IMR-90 (cell line): ENCODE results near the gene BPIFB1. TPM values are rescaled to one million over a fixed set of nuclear protein-coding genes. Genes with fewer than 3 reads are reported as not detected.

Experiments used
- ATAC-seq: fragments of 200-7000 bp; cut with Tn5 transposase; 2 replicates; pipeline ENCODE4 v1.9.1; 2020; ENCODE audit warnings: low read depth, mild to moderate bottlenecking, moderate library complexity
- BruUV-seq: library from RNA; stranded (reverse); fragments of 400-500 nt; replicated peaks from 2 replicates; lab custom pipeline; 2021; lab: Mats Ljungman, UMichigan
- CTCF ChIA-PET: fragments of 300-600 bp; formaldehyde crosslinking; extraction: SDS; loops from one replicate; lab custom pipeline; 2021; ENCODE audit warnings: antibody characterized with exemption; lab: Yijun Ruan, JAX
- POLR2A ChIA-PET: fragments of 300-600 bp; sonication (Branson Sonifier 250); formaldehyde crosslinking; loops from one replicate; lab custom pipeline; 2022; ENCODE audit warnings: antibody characterized with exemption; ENCODE audit not compliant: unreplicated experiment; lab: Charles Lee
- DNase-seq: peaks from one replicate; pipeline ENCODE4 v3.0.0; 2013
- H2AFZ ChIP-seq: replicated peaks from 2 replicates; pipeline ENCODE3; 2013; ENCODE audit warnings: low read length, mild to moderate bottlenecking; ENCODE audit not compliant: poor library complexity
- H2AK5ac ChIP-seq: 2 replicates; pipeline ENCODE4 v1.6.1; 2013; ENCODE audit warnings: low read depth, low read length, inconsistent platforms
- H2AK9ac ChIP-seq: replicated peaks from 2 replicates; pipeline ENCODE3; 2013; ENCODE audit warnings: mild to moderate bottlenecking, low read depth, low read length, moderate library complexity; ENCODE audit not compliant: poor library complexity
- H2BK120ac ChIP-seq: 2 replicates; pipeline ENCODE4 v1.6.1; 2013; ENCODE audit warnings: low read depth, low read length, inconsistent platforms
- H2BK15ac ChIP-seq: 3 replicates; pipeline ENCODE4 v1.6.1; 2013; ENCODE audit warnings: low read depth, low read length, inconsistent platforms
- H2BK20ac ChIP-seq: 2 replicates; pipeline ENCODE4 v1.6.1; 2013; ENCODE audit warnings: low read depth, mild to moderate bottlenecking, inconsistent platforms, low read length, moderate library complexity
- H2BK5ac ChIP-seq: 2 replicates; pipeline ENCODE4 v1.6.1; 2013; ENCODE audit warnings: mild to moderate bottlenecking, low read depth, low read length, inconsistent platforms; ENCODE audit not compliant: poor library complexity, severe bottlenecking
- H3K14ac ChIP-seq: replicated peaks from 2 replicates; pipeline ENCODE4 v1.6.1; 2013; ENCODE audit warnings: low read depth, low read length, inconsistent platforms
- H3K18ac ChIP-seq: 2 replicates; pipeline ENCODE4 v1.6.1; 2013; ENCODE audit warnings: low read depth, low read length, control low read depth
- H3K23ac ChIP-seq: 2 replicates; pipeline ENCODE4 v1.6.1; 2013; ENCODE audit warnings: low read depth, low read length, inconsistent platforms
- H3K27ac ChIP-seq: 2 replicates; pipeline ENCODE4 v1.5.1; 2013; ENCODE audit warnings: mild to moderate bottlenecking, control low read depth, low read length; ENCODE audit not compliant: insufficient read depth
- H3K27me3 ChIP-seq: 2 replicates; pipeline ENCODE4 v1.6.1; 2013; ENCODE audit warnings: low read length; ENCODE audit not compliant: control insufficient read depth, insufficient read depth
- H3K36me3 ChIP-seq: 2 replicates; pipeline ENCODE4 v1.6.1; 2013; ENCODE audit warnings: low read length, mixed read lengths; ENCODE audit not compliant: control insufficient read depth, insufficient read depth
- H3K4ac ChIP-seq: 2 replicates; pipeline ENCODE4 v1.6.1; 2013; ENCODE audit warnings: low read depth, low read length, inconsistent platforms
- H3K4me1 ChIP-seq: 2 replicates; pipeline ENCODE4 v1.6.1; 2013; ENCODE audit warnings: low read length, mixed read lengths; ENCODE audit not compliant: control insufficient read depth, insufficient read depth
- H3K4me2 ChIP-seq: 2 replicates; pipeline ENCODE4 v1.6.1; 2013; ENCODE audit warnings: low read depth, mild to moderate bottlenecking, control low read depth, low read length, moderate library complexity
- H3K4me3 ChIP-seq: 2 replicates; pipeline ENCODE4 v1.5.1; 2013; ENCODE audit warnings: low read depth, mild to moderate bottlenecking, control low read depth, low read length, moderate library complexity; ENCODE audit not compliant: insufficient read depth
- H3K56ac ChIP-seq: 2 replicates; pipeline ENCODE4 v1.6.1; 2013; ENCODE audit warnings: low read length, inconsistent platforms; ENCODE audit not compliant: insufficient read depth; ENCODE audit errors: extremely low read depth
- H3K79me1 ChIP-seq, 2 experiments: 2 replicates each; pipeline ENCODE4 v1.6.1; 2013; ENCODE audit warnings: low read length in 2 of 2, inconsistent platforms in 1 of 2, low read depth in 1 of 2
- H3K9ac ChIP-seq: 2 replicates; pipeline ENCODE4 v1.6.1; 2013; ENCODE audit warnings: low read depth, low read length, control low read depth
- H3K9me1 ChIP-seq: 2 replicates; pipeline ENCODE4 v1.6.1; 2013; ENCODE audit warnings: low read length, inconsistent platforms; ENCODE audit not compliant: insufficient read depth
- H3K9me3 ChIP-seq: 2 replicates; pipeline ENCODE4 v1.6.1; 2013; ENCODE audit warnings: low read length; ENCODE audit not compliant: control insufficient read depth, insufficient read depth
- H4K20me1 ChIP-seq: 2 replicates; pipeline ENCODE4 v1.6.1; 2013; ENCODE audit warnings: low read length, inconsistent platforms; ENCODE audit not compliant: insufficient read depth
- H4K5ac ChIP-seq: 2 replicates; pipeline ENCODE4 v1.6.1; 2013; ENCODE audit warnings: mild to moderate bottlenecking, low read depth, low read length, control low read depth
- H4K8ac ChIP-seq, 2 experiments: 2 replicates each; pipeline ENCODE4 v1.6.1; 2013; ENCODE audit warnings: low read depth in 2 of 2, low read length in 2 of 2, control low read depth in 1 of 2, inconsistent platforms in 1 of 2
- H4K91ac ChIP-seq: 2 replicates; pipeline ENCODE4 v1.6.1; 2013; ENCODE audit warnings: low read depth, low read length, inconsistent platforms; ENCODE audit not compliant: insufficient read depth
- BHLHE40 ChIP-seq: fragments of 150-350 bp; IDR thresholded peaks from 2 replicates; pipeline ENCODE4 v1.6.1; 2016; ENCODE audit warnings: mild to moderate bottlenecking, low read depth, low read length
- CEBPB ChIP-seq: IDR thresholded peaks from 2 replicates; pipeline ENCODE4 v1.6.1; 2012; ENCODE audit warnings: low read depth, low read length, improper control_type of control experiment
- CTCF ChIP-seq: conservative IDR thresholded peaks from 2 replicates; pipeline ENCODE4 v1.5.1; 2012; ENCODE audit warnings: mild to moderate bottlenecking, low read depth, low read length, improper control_type of control experiment
- ELK1 ChIP-seq: fragments of 150-350 bp; IDR thresholded peaks from 2 replicates; pipeline ENCODE4 v1.6.1; 2016; ENCODE audit warnings: low read depth, mild to moderate bottlenecking, low read length, moderate library complexity, borderline replicate concordance
- FOS ChIP-seq: fragments of 150-350 bp; IDR thresholded peaks from 2 replicates; pipeline ENCODE4 v1.6.1; 2016; ENCODE audit warnings: low read depth, low read length
- MAFK ChIP-seq: IDR thresholded peaks from 2 replicates; pipeline ENCODE4 v1.6.1; 2012; ENCODE audit warnings: low read depth, low read length, improper control_type of control experiment
- MAZ ChIP-seq: IDR thresholded peaks from 2 replicates; pipeline ENCODE4 v1.6.1; 2012; ENCODE audit warnings: low read depth, mild to moderate bottlenecking, low read length, improper control_type of control experiment, moderate library complexity, borderline replicate concordance
- MXI1 ChIP-seq: IDR thresholded peaks from 2 replicates; pipeline ENCODE4 v1.6.1; 2012; ENCODE audit warnings: low read depth, mild to moderate bottlenecking, low read length, moderate library complexity, borderline replicate concordance
- NFE2L2 ChIP-seq: fragments of 150-350 bp; IDR thresholded peaks from 2 replicates; pipeline ENCODE4 v1.6.1; 2016; ENCODE audit warnings: low read depth, mild to moderate bottlenecking, low read length
- POLR2A ChIP-seq: IDR thresholded peaks from 2 replicates; pipeline ENCODE4 v1.6.1; 2012; ENCODE audit warnings: mild to moderate bottlenecking, low read depth, low read length
- RAD21 ChIP-seq: IDR thresholded peaks from 2 replicates; pipeline ENCODE4 v1.6.1; 2012; ENCODE audit warnings: low read length, improper control_type of control experiment
- RCOR1 ChIP-seq: IDR thresholded peaks from 2 replicates; pipeline ENCODE4 v1.6.1; 2012; ENCODE audit warnings: mild to moderate bottlenecking, low read length, improper control_type of control experiment; ENCODE audit not compliant: insufficient replicate concordance
- RFX5 ChIP-seq: IDR thresholded peaks from 2 replicates; pipeline ENCODE4 v1.8.0; 2012; ENCODE audit warnings: low read depth, mild to moderate bottlenecking, low read length, moderate library complexity
- SMC3 ChIP-seq: fragments of 150-350 bp; IDR thresholded peaks from 2 replicates; pipeline ENCODE4 v1.6.1; 2016; ENCODE audit warnings: low read depth, mild to moderate bottlenecking, antibody characterized with exemption, low read length, moderate library complexity
- USF2 ChIP-seq: fragments of 150-350 bp; IDR thresholded peaks from 2 replicates; pipeline ENCODE4 v1.6.1; 2017; ENCODE audit warnings: mild to moderate bottlenecking, antibody characterized with exemption, low read length, low read depth
- WGBS, 2 experiments: methylation state at CpG; one replicate each; pipeline versions ENCODE4 v1.1.5 to v1.1.7; 2013; ENCODE audit warnings: missing lambda C conversion rate in 2 of 2; ENCODE audit not compliant: insufficient read length in 1 of 2; ENCODE audit errors: extremely low coverage in 2 of 2; 5-methylcytosine and 5-hydroxymethylcytosine counted together
- dilution Hi-C: fragments of 300-500 bp; cut with HindIII; formaldehyde crosslinking; loops from one replicate; pipeline ENCODE4 v1.14.3; 2018; ENCODE audit warnings: low sequenced_read_pairs; ENCODE audit not compliant: unreplicated experiment
- in situ Hi-C: fragments of 300-500 bp; cut with MboI; formaldehyde crosslinking; loops from 3 replicates; pipeline ENCODE4 v1.14.3; 2019; ENCODE audit warnings: low sequenced_read_pairs, inconsistent platforms, mixed read lengths
- intact Hi-C: fragments of 100-400 bp; cut with micrococcal nuclease; formaldehyde crosslinking; loops from 2 replicates; pipeline ENCODE4 v1.10.0; 2022
- polyA plus RNA-seq, 3 experiments: library from polyadenylated mRNA; depleted of rRNA; stranded (reverse); fragments of >200 nt; gene quantifications; 2 replicates each; pipeline ENCODE4 v1.2.3, GENCODE V29; 2012; ENCODE audit warnings: low replicate concordance in 1 of 3
- total RNA-seq: library from RNA; depleted of rRNA; stranded (reverse); fragments of >200 nt; gene quantifications from 2 replicates; pipeline ENCODE4 v1.2.3, GENCODE V29; 2012

The BPIFB1 gene
- total and polyA plus RNA-seq, 2 of the 4 experiments (the other 2 are of a cell fraction), result not detected

GRCh38 chr20:33284937-33285336 is 1.9 kb downstream of the BPIFB1 start:
- H3K56ac ChIP-seq, result no peak overlapping the region
- H3K27me3 ChIP-seq, result peaks cover 34% of the 10 kb centered on the region
- CTCF ChIA-PET, result no interaction called here
- H2BK5ac ChIP-seq, result no peak overlapping the region
- H2AK5ac ChIP-seq, result no peak overlapping the region
- no peak overlapping the region for H3K4ac ChIP-seq
- H3K14ac ChIP-seq, result no peak overlapping the region
- in situ Hi-C loops (no loop called here), dilution Hi-C loops (no loop called here), intact Hi-C loops (no loop called here)
- no peak overlapping the region for H4K91ac ChIP-seq
- H3K79me1 ChIP-seq, result no peaks in the 10 kb centered on the region
- H2BK15ac ChIP-seq, result no peak overlapping the region
- no peaks in the 10 kb centered on the region for H3K9me1 ChIP-seq
- H2BK120ac ChIP-seq, result no peak overlapping the region
- no peak overlapping the region for H3K9ac ChIP-seq
- no peak overlapping the region for H3K18ac ChIP-seq
- TF ChIP-seq BHLHE40 (no peak), MAZ (no peak), CTCF (no peak), NFE2L2 (no peak), POLR2A (no peak), ELK1 (no peak), FOS (no peak), RCOR1 (no peak), USF2 (no peak), RFX5 (no peak), CEBPB (no peak), SMC3 (no peak), MXI1 (no peak), RAD21 (no peak), MAFK (no peak)
- H4K8ac ChIP-seq, result no peak overlapping the region
- no peak overlapping the region for H3K27ac ChIP-seq
- H2AFZ ChIP-seq, result no peak overlapping the region
- no peak overlapping the region for H2BK20ac ChIP-seq
- no peaks in the 10 kb centered on the region for H3K9me3 ChIP-seq
- no peaks in the 10 kb centered on the region for H3K36me3 ChIP-seq
- H4K20me1 ChIP-seq, result no peaks in the 10 kb centered on the region
- DNase-seq (no peak), ATAC-seq (no peak)
- H4K5ac ChIP-seq, result no peak overlapping the region
- POLR2A ChIA-PET, result no interaction called here
- no peaks in the 10 kb centered on the region for H3K4me1 ChIP-seq
- no peak overlapping the region for H3K4me3 ChIP-seq
- H2AK9ac ChIP-seq, result no peak overlapping the region
- H3K4me2 ChIP-seq, result no peak overlapping the region
- 39% methylated on average over 2 of the region's 2 CpGs; no CpG with 5 or more reads in 1 of the 2 experiments for WGBS, 2 experiments
- no TSS peak for BruUV-seq
- H3K23ac ChIP-seq, result no peak overlapping the region
